GM12874 (cell line): ENCODE measurements around the gene COL4A6.

Experiments used
- CTCF ChIP-seq: IDR thresholded peaks from 2 replicates; pipeline ENCODE4 v1.5.1; 2011; ENCODE audit warnings: low read depth, mild to moderate bottlenecking, control low read depth, low read length, moderate library complexity; ENCODE audit not compliant: insufficient read depth

Gene COL4A6

GRCh38 chrX:108165383-108166111 lies 272.7 kb downstream of the COL4A6 start:
- 0 out of 2 replicates have a peak, but pooled peaks have one; percentile 7 for TF ChIP-seq CTCF

- no peak for TF ChIP-seq CTCF
Observed at GRCh38 chrX:108163333-108164082, 274.7 kb downstream of the COL4A6 start.

- no peak for TF ChIP-seq CTCF
Observed at GRCh38 chrX:108162265-108162664, 276.0 kb downstream of the COL4A6 start.

- TF ChIP-seq CTCF, result no peak
Observed at GRCh38 chrX:108160309-108160708, 277.9 kb downstream of the COL4A6 start.

- no peak for TF ChIP-seq CTCF
Observed at GRCh38 chrX:108159028-108159670, 279.1 kb downstream of the COL4A6 start.

- TF ChIP-seq CTCF, result no peak
Observed at GRCh38 chrX:108157628-108158027, 280.6 kb downstream of the COL4A6 start.

GRCh38 chrX:108156934-108157466 lies 281.2 kb downstream of the COL4A6 start:
- no peak for TF ChIP-seq CTCF
